Measurements from ENCODE around the gene ZNF316. TPM values are rescaled to one million over a fixed set of nuclear protein-coding genes. Genes with fewer than 3 reads are reported as not detected.

Gene ZNF316
- total RNA-seq, 1 experiment from 2014 or later: 15.1 TPM

DNA sequence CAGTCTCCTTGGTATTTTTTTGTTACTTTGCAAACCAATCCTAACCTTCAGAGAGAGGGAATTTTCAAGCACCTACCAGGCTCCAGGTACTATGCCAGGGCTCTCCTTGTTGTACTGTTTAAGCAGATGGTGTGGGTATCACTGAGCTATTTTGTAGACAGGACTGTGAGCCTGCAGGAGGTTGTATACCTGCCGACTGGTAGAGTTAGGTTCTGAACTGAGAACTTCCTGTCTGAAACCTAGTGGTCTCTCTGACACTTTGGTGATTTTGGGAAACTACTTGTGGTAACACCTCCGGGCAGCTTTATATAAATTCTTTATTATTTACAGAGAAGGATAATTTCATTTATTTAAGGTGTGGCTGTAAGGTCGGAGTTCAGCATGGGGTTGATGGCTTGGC is 17.2 kb upstream of the ZNF316 start:
- H3K27me3 Mint-ChIP-seq (ENCODE audit: low read depth): no peaks in the 10 kb centered on the region
- ATAC-seq: no peak
- H3K27ac Mint-ChIP-seq: no peak overlapping the region
- ChIA-PET POLR2A (no interaction called here), CTCF (no interaction called here)
- no peak overlapping the region for H3K4me3 Mint-ChIP-seq
- H3K4me1 Mint-ChIP-seq: 0 out of 2 replicates have a peak, but pooled peaks cover 2% of the 10 kb centered on the region
- H3K36me3 Mint-ChIP-seq: peaks cover 14% of the 10 kb centered on the region
- no peak for DNase-seq (ENCODE audit: low spot score)
- no peaks in the 10 kb centered on the region for H3K9me3 Mint-ChIP-seq
- no peak for TF ChIP-seq ZNF671 (CRISPR knock-in tag; IDR thresholded peaks at IDR 0.05)
- TF ChIP-seq PRRX2 (CRISPR knock-in tag; IDR thresholded peaks at IDR 0.05): no peak
- no peak for TF ChIP-seq TEAD4 (CRISPR knock-in tag; IDR thresholded peaks at IDR 0.05)
- no peak for TF ChIP-seq IRF2 (CRISPR knock-in tag; IDR thresholded peaks at IDR 0.05; ENCODE audit: borderline replicate concordance, low read depth)
- TF ChIP-seq MAX (CRISPR knock-in tag; IDR thresholded peaks at IDR 0.05): no peak
- no peak for TF ChIP-seq ZMAT4 (CRISPR knock-in tag; IDR thresholded peaks at IDR 0.05)
- no peak for TF ChIP-seq JAZF1 (CRISPR knock-in tag; IDR thresholded peaks at IDR 0.05)
- no peak for TF ChIP-seq USF2 (CRISPR knock-in tag; IDR thresholded peaks at IDR 0.05)
- no peak for TF ChIP-seq ZNF263 (CRISPR knock-in tag; IDR thresholded peaks at IDR 0.05; ENCODE audit: low read depth)
- no peak for TF ChIP-seq NFE2L1 (CRISPR knock-in tag; IDR thresholded peaks at IDR 0.05)
- TF ChIP-seq SMAD3 (CRISPR knock-in tag; IDR thresholded peaks at IDR 0.05; ENCODE audit: borderline replicate concordance): no peak
- no peak for TF ChIP-seq FOXJ3 (CRISPR knock-in tag; IDR thresholded peaks at IDR 0.05; ENCODE audit: borderline replicate concordance)
- no peak for TF ChIP-seq EMX1 (CRISPR knock-in tag; IDR thresholded peaks at IDR 0.05)

DNA sequence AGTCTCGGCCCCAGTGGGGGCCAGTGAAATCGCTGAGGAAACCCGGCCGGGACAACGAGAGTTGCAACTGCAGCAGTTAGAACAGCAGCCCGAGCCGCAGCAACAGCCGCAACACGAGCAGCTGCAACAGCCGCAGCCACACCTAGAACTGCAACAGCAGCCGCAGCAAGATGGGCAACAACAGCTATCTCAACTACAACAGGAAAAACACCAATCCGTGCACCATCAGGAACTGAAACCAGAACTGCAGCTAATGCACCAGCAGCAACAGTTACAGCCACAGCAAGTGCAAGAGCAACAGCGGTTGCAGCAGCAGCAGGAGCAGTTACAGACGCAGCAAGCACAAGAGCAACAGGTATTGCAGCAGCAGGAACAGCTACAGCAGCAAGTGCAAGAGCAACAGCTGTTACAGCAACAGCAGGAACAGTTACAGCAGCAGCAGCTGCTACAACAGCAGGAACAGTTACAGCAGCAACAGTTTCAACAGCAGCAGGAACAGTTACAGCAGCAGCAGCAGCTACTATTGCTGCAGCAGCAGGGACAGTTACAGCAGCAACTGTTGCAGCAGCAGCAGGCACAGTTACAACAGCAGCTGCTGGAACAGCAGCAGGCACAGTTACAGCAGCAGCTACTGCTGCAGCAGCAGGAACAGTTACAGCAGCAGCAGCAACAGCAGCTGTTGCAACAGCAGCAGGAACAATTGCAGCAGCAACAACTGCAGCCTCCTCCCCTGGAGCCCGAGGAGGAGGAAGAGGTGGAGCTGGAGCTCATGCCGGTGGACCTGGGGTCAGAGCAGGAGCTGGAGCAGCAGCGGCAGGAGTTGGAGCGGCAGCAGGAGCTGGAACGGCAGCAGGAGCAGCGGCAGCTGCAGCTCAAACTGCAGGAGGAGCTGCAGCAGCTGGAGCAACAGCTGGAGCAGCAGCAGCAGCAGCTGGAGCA is 15.7 kb upstream of the ZNF316 start:
- Mint-ChIP-seq H3K4me3 (no peak overlapping the region), H3K27me3 (ENCODE audit: low read depth) (no peaks in the 10 kb centered on the region), H3K36me3 (peaks cover 14% of the 10 kb centered on the region), H3K27ac (no peak overlapping the region), H3K4me1 (no peaks in the 10 kb centered on the region), H3K9me3 (no peaks in the 10 kb centered on the region)
- ATAC-seq (no peak), DNase-seq (ENCODE audit: low spot score) (no peak)
- CTCF ChIA-PET: no interaction called here
- no peak for TF ChIP-seq CBFB (CRISPR knock-in tag; IDR thresholded peaks at IDR 0.05; ENCODE audit: low read depth)
- no peak for TF ChIP-seq ZNF281 (CRISPR knock-in tag; IDR thresholded peaks at IDR 0.05)
- TF ChIP-seq NR2C2 (CRISPR knock-in tag; IDR thresholded peaks at IDR 0.05): no peak
- TF ChIP-seq, protein P1, sequence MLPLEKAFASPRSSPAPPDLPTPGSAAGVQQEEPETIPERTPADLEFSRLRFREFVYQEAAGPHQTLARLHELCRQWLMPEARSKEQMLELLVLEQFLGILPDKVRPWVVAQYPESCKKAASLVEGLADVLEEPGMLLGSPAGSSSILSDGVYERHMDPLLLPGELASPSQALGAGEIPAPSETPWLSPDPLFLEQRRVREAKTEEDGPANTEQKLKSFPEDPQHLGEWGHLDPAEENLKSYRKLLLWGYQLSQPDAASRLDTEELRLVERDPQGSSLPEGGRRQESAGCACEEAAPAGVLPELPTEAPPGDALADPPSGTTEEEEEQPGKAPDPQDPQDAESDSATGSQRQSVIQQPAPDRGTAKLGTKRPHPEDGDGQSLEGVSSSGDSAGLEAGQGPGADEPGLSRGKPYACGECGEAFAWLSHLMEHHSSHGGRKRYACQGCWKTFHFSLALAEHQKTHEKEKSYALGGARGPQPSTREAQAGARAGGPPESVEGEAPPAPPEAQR (CRISPR knock-in tag; IDR thresholded peaks at IDR 0.05): no peak
- TF ChIP-seq ZNF232 (CRISPR knock-in tag; IDR thresholded peaks at IDR 0.05): no peak
- TF ChIP-seq CREM (CRISPR knock-in tag; IDR thresholded peaks at IDR 0.05): no peak
- no peak for TF ChIP-seq MXD4 (CRISPR knock-in tag; IDR thresholded peaks at IDR 0.05; ENCODE audit: borderline replicate concordance)
- TF ChIP-seq FOXJ3 (CRISPR knock-in tag; IDR thresholded peaks at IDR 0.05; ENCODE audit: borderline replicate concordance): no peak
- no peak for TF ChIP-seq CTCF (IDR thresholded peaks at IDR 0.05)
- no peak for TF ChIP-seq FOXK1 (CRISPR knock-in tag; IDR thresholded peaks at IDR 0.05)
- TF ChIP-seq JUN (CRISPR knock-in tag; IDR thresholded peaks at IDR 0.05): no peak
- POLR2A ChIA-PET: interaction anchor here (0.9 kb wide), 1 partner anchor 1250 kb away, joined by 3 read pairs; no protein-coding TSS in a partner anchor

Data from WTC11 (cell line).